K562 (cell line): Measurements from ENCODE around the gene RASGRP2. TPM values are rescaled to one million over a fixed set of nuclear protein-coding genes. Genes with fewer than 3 reads are reported as not detected.

Experiments
- CBFA2T2 ChIP-seq: fragments of 450-650 bp; conservative IDR thresholded peaks from 2 replicates; pipeline ENCODE4 v1.6.1; 2017; ENCODE audit warnings: mild to moderate bottlenecking
- CXXC5 ChIP-seq: fragments of 250-450 bp; sonication (Bioruptor Pico); IDR thresholded peaks from 2 replicates; pipeline ENCODE4 v1.8.0; 2022; ENCODE audit warnings: inconsistent platforms, mild to moderate bottlenecking, moderate library complexity
- DPF2 ChIP-seq: fragments of 450-650 bp; IDR thresholded peaks from 2 replicates; pipeline ENCODE4 v1.6.1; 2016
- ETV6 ChIP-seq, 3 experiments: fragments of 150-350 bp in 1 of 3; sonication (generic) in 1 of 3; formaldehyde crosslinking in 1 of 3; IDR thresholded peaks; 2 replicates each; pipeline versions ENCODE4 v1.6.1 to v1.8.0; 2014 to 2022; ENCODE audit warnings: borderline replicate concordance in 2 of 3, low read depth in 2 of 3, antibody characterized with exemption in 1 of 3, low read length in 1 of 3, mild to moderate bottlenecking in 1 of 3, missing genetic modification reagents in 1 of 3
- FOS ChIP-seq: IDR thresholded peaks from 3 replicates; pipeline ENCODE4 v1.6.1; 2011; ENCODE audit not compliant: insufficient read length; ENCODE audit errors: extremely low read depth
- HMG20A ChIP-seq: fragments of 450-650 bp; formaldehyde crosslinking; conservative IDR thresholded peaks from 2 replicates; pipeline ENCODE4 v1.4.0; 2020; ENCODE audit warnings: mild to moderate bottlenecking, mixed read lengths
- JUN ChIP-seq, 2 experiments: sonication (generic) in 1 of 2; formaldehyde crosslinking in 1 of 2; IDR thresholded peaks; 2 replicates each; pipeline versions ENCODE4 v1.6.1 to v1.8.0; 2012 to 2022; ENCODE audit warnings: borderline replicate concordance in 2 of 2, mild to moderate bottlenecking in 2 of 2, improper control_type of control experiment in 1 of 2, low read depth in 1 of 2, low read length in 1 of 2, missing genetic modification reagents in 1 of 2
- KAT7 ChIP-seq: sonication (generic); formaldehyde crosslinking; IDR thresholded peaks from 2 replicates; pipeline ENCODE4 v1.8.0; 2022; ENCODE audit warnings: missing genetic modification reagents, mild to moderate bottlenecking, borderline replicate concordance
- KLF1 ChIP-seq: fragments of 450-650 bp; IDR thresholded peaks from 2 replicates; pipeline ENCODE4 v1.6.1; 2016; ENCODE audit warnings: missing genetic modification characterization, missing compliant biosample characterization
- MCM3 ChIP-seq: fragments of 450-650 bp; IDR thresholded peaks from 2 replicates; pipeline ENCODE4 v1.6.1; 2016
- PCBP1 ChIP-seq: fragments of 200-400 bp; formaldehyde crosslinking; IDR thresholded peaks from 2 replicates; pipeline ENCODE4 v1.6.1; 2018; ENCODE audit warnings: mild to moderate bottlenecking, low read depth, low read length; ENCODE audit not compliant: poor library complexity, severe bottlenecking
- SREBF2 ChIP-seq: sonication (generic); formaldehyde crosslinking; IDR thresholded peaks from 2 replicates; pipeline ENCODE4 v1.4.0; 2020; ENCODE audit warnings: mild to moderate bottlenecking, missing genetic modification reagents
- TRIM28 ChIP-seq: fragments of 450-650 bp; IDR thresholded peaks from 2 replicates; pipeline ENCODE4 v1.6.1; 2017
- ZC3H8 ChIP-seq: fragments of 450-650 bp; IDR thresholded peaks from 2 replicates; pipeline ENCODE4 v1.6.1; 2017
- ZFP91 ChIP-seq: sonication (generic); formaldehyde crosslinking; IDR thresholded peaks from 2 replicates; pipeline ENCODE4 v1.8.0; 2022; ENCODE audit warnings: mild to moderate bottlenecking, missing genetic modification reagents
- ZNF407 ChIP-seq: fragments of 450-650 bp; IDR thresholded peaks from 2 replicates; pipeline ENCODE4 v1.6.1; 2016; ENCODE audit warnings: low read depth
- ZNF707 ChIP-seq: fragments of 250-450 bp; sonication (Bioruptor Pico); conservative IDR thresholded peaks from 2 replicates; pipeline ENCODE4 v1.8.0; 2022; ENCODE audit warnings: inconsistent platforms, mild to moderate bottlenecking, moderate library complexity
- polyA plus RNA-seq, 8 experiments: library from polyadenylated mRNA; depleted of rRNA in 4 of 8; stranded (reverse) in 5 of 8; unstranded in 3 of 8; fragments of >200 nt; fragmentation: Nextera tagmentation in 2 of 8; fragmentation: Illumina TruSeq in 1 of 8; extraction: Ambion mirVana in 2 of 8; extraction: Trizol in 1 of 8; gene quantifications; 2 replicates each; pipeline versions ENCODE4 v1.2.1 to v1.2.3, GENCODE V29; 2011 to 2014; ENCODE audit warnings: inconsistent platforms in 1 of 8, missing spikeins in 1 of 8
- total RNA-seq, 7 experiments: library from RNA; depleted of rRNA in 6 of 7; stranded (reverse); fragments of >200 nt in 6 of 7; fragmentation: Illumina TruSeq in 2 of 7; extraction: Trizol in 2 of 7; gene quantifications; 2 replicates each; pipeline versions ENCODE4 v1.2.1 to v1.2.3, GENCODE V29; 2011 to 2021; ENCODE audit warnings: low replicate concordance in 1 of 7

Gene RASGRP2
- total and polyA plus RNA-seq, 9 of the 15 experiments (the other 6 are each of a cell fraction or from before 2014, with no cell fraction given) = 0.87 to 22.7 (median 5.5) TPM

DNA sequence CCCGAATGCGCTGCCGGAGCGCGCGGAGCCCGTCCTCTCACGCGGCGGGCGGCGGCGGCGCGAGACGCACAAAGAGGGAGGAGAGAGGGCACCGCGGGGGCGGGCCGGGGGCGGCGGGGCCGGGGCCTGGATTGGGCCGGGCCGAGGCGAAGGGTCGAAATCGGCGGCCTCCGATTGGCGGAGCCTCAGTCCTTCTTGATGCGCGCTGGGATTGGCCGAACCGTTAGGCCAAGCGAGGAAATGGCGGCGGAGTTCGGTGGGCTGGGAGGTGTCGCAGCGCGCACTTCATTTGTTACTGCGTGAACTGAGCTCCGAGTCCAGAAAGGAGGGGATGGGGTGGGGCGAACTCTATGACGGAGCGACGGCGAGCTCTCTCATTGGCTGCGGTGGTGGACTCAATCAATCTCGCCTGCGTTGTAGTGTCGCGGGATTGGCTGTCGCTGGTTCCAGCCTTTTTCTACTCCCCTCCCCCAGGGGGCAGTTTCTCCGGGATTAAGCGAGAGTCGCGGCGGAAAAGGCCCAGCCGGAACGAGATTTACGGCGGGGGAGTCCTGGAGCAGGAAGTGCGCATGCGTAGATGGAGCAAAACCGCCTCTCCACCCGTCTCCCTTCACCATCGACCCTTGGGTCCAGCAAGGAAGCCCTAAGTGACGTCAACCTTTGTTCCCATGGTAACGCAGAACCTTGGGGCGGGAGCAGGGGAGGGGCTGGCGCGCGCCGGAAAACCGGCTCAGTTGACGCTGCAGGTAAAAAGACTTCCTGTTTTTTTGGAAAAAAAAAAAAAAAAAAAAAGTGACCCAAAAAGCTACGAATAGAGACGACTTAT lies 34.7 kb upstream of the RASGRP2 start, which contains the start of gene SF1 (continued):
- no peak for TF ChIP-seq ZNF407
- TF ChIP-seq CBFA2T2 = no peak
- no peak for TF ChIP-seq ZC3H8
- TF ChIP-seq ZFP91 (CRISPR knock-in tag) = no peak
- TF ChIP-seq FOS = peak; percentile 64
- no peak for TF ChIP-seq ZNF707 (CRISPR knock-in tag)
- peak; percentile 76 for TF ChIP-seq JUN (IDR thresholded peaks at IDR 0.05; ENCODE audit: borderline replicate concordance, low read depth, low read length)
- TF ChIP-seq JUN (CRISPR knock-in tag; IDR thresholded peaks at IDR 0.05; ENCODE audit: borderline replicate concordance) = no peak
- TF ChIP-seq CXXC5 (CRISPR knock-in tag) = peak; percentile 81
- TF ChIP-seq HMG20A (CRISPR knock-in tag) = no peak
- no peak for TF ChIP-seq TRIM28
- no peak for TF ChIP-seq SREBF2 (CRISPR knock-in tag)
- TF ChIP-seq KAT7 (CRISPR knock-in tag) = peak; percentile 10; the same call in 1 of the 2 replicates
- TF ChIP-seq PCBP1 = no peak
- TF ChIP-seq MCM3 = no peak
- TF ChIP-seq DPF2 = no peak
- TF ChIP-seq ETV6 (IDR thresholded peaks at IDR 0.05; ENCODE audit: borderline replicate concordance in 1 of 2, low read depth in 2 of 2, low read length in 1 of 2) = no peak
- TF ChIP-seq ETV6 (CRISPR knock-in tag; IDR thresholded peaks at IDR 0.05; ENCODE audit: borderline replicate concordance) = no peak
- TF ChIP-seq KLF1 (tag) = 0 out of 2 replicates have a peak, but pooled peaks have one; percentile 24
